ENCODE measurements around the gene GRID2. TPM values are rescaled to one million over a fixed set of nuclear protein-coding genes. Genes with fewer than 3 reads are reported as not detected.

GRID2 gene
- total RNA-seq, 2 donors from 2014 or later, result not detected

GRCh38 chr4:92825791-92826190 is 522.0 kb downstream of the GRID2 start:
- DNase-seq (ENCODE audit: low spot score in 2 of 2), result no peak
- no peak for ATAC-seq
- no peaks in the 10 kb centered on the region for H3K36me3 Mint-ChIP-seq
- H3K9me3 Mint-ChIP-seq, result peaks cover 0 to 7% of the 10 kb centered on the region in 2 donors
- H3K27ac Mint-ChIP-seq, result no peak overlapping the region

DNA sequence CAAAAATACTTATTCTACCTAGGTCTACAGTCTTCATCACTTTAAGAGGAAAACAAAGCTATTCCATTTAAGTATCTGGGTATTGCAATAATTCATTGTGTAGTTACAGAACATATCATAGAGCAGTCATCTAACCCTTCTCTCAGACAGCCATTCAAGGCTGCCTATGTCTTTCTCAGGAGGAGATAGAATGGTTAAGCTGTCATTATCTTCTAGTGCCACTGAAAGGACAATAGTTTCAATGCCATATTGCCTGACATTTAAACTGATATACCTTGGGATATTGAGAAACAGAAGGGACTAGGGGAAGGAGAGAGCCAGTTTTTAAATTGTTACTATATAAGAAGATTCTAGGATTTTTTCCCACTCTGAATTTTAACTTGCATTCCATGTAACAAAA is 527.0 kb downstream of the GRID2 start:
- DNase-seq (ENCODE audit: low spot score in 2 of 2) (no peak), ATAC-seq (no peak)
- Mint-ChIP-seq H3K27ac (no peak overlapping the region), H3K36me3 (peaks cover 0 to 6% of the 10 kb centered on the region in 2 donors), H3K9me3 (peaks cover 6 to 15% of the 10 kb centered on the region in 2 donors)

- H3K9me3 Mint-ChIP-seq, result peaks cover 11% of the 10 kb centered on the region in 2 donors
- DNase-seq (ENCODE audit: low spot score in 2 of 2) (no peak), ATAC-seq (no peak)
- no peaks in the 10 kb centered on the region for H3K36me3 Mint-ChIP-seq
- no peak overlapping the region for H3K27ac Mint-ChIP-seq
These were observed 537.1 kb downstream of the GRID2 start for GRCh38 chr4:92840880-92841279.

DNA sequence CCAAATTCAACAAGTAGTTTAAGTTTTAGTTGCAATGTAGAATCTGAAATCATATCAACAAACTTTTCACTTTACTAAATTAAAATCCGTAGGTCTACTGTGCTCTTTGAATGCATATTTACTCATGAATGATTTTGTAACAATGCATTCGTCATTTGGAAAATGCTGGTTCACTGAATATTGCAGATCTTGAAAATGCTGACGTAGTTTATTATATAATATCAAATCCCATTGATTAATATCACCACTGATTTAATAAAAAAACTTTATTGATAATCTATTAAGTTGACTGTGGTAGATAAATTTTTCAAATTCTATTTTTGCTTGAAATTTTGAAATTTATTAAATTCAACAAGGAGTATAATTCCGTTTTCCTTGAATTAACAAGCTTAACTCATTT is 540.0 kb downstream of the GRID2 start:
- Mint-ChIP-seq H3K27ac (no peak overlapping the region), H3K36me3 (no peaks in the 10 kb centered on the region)

GRCh38 chr4:92847026-92847425 is 543.3 kb downstream of the GRID2 start:
- Mint-ChIP-seq H3K9me3 (peaks cover 18 to 23% of the 10 kb centered on the region in 2 donors), H3K36me3 (no peaks in the 10 kb centered on the region), H3K27ac (no peak overlapping the region)
- ATAC-seq, result no peak
- no peak for DNase-seq (ENCODE audit: low spot score in 2 of 2)

More for the DNA sequence above, 540.0 kb downstream of the GRID2 start:
- ATAC-seq (no peak), DNase-seq (ENCODE audit: low spot score in 2 of 2) (no peak)
- H3K9me3 Mint-ChIP-seq, result peaks cover 18 to 23% of the 10 kb centered on the region in 2 donors

GRCh38 chr4:92862509-92862908 is 558.7 kb downstream of the GRID2 start:
- ATAC-seq, result no peak
- Mint-ChIP-seq H3K9me3 (peaks cover 11 to 12% of the 10 kb centered on the region in 2 donors), H3K36me3 (no peaks in the 10 kb centered on the region), H3K27ac (no peak overlapping the region)
- no peak for DNase-seq (ENCODE audit: low spot score in 2 of 2)

- Mint-ChIP-seq H3K27ac (no peak overlapping the region), H3K9me3 (peaks cover 12 to 15% of the 10 kb centered on the region in 2 donors), H3K36me3 (no peaks in the 10 kb centered on the region)
- ATAC-seq, result no peak
- no peak for DNase-seq (ENCODE audit: low spot score in 2 of 2)
These were observed 560.3 kb downstream of the GRID2 start for GRCh38 chr4:92864096-92864495.

- DNase-seq (ENCODE audit: low spot score in 2 of 2) (no peak), ATAC-seq (no peak)
- Mint-ChIP-seq H3K36me3 (no peaks in the 10 kb centered on the region), H3K27ac (peak overlapping the region in 1 of 2 donors; percentile 29), H3K9me3 (peaks cover 7 to 9% of the 10 kb centered on the region in 2 donors)
These were observed 568.8 kb downstream of the GRID2 start for GRCh38 chr4:92872604-92873003.

GRCh38 chr4:92885632-92886031 is 581.9 kb downstream of the GRID2 start:
- ATAC-seq (no peak), DNase-seq (ENCODE audit: low spot score in 2 of 2) (no peak)
- H3K36me3 Mint-ChIP-seq, result no peaks in the 10 kb centered on the region
- no peak overlapping the region for H3K27ac Mint-ChIP-seq
- peaks cover 14 to 21% of the 10 kb centered on the region in 2 donors for H3K9me3 Mint-ChIP-seq

- H3K36me3 Mint-ChIP-seq, result no peaks in the 10 kb centered on the region
- peaks cover 0 to 15% of the 10 kb centered on the region in 2 donors for H3K9me3 Mint-ChIP-seq
- no peak overlapping the region for H3K27ac Mint-ChIP-seq
- DNase-seq (ENCODE audit: low spot score in 2 of 2), result no peak
- no peak for ATAC-seq
These were observed 648.7 kb downstream of the GRID2 start for GRCh38 chr4:92952426-92952825.

GRCh38 chr4:92952897-92953296 is 649.1 kb downstream of the GRID2 start:
- no peaks in the 10 kb centered on the region for H3K36me3 Mint-ChIP-seq
- DNase-seq (ENCODE audit: low spot score in 2 of 2) (no peak), ATAC-seq (no peak)
- H3K27ac Mint-ChIP-seq, result no peak overlapping the region
- H3K9me3 Mint-ChIP-seq, result peaks cover 0 to 16% of the 10 kb centered on the region in 2 donors

DNA sequence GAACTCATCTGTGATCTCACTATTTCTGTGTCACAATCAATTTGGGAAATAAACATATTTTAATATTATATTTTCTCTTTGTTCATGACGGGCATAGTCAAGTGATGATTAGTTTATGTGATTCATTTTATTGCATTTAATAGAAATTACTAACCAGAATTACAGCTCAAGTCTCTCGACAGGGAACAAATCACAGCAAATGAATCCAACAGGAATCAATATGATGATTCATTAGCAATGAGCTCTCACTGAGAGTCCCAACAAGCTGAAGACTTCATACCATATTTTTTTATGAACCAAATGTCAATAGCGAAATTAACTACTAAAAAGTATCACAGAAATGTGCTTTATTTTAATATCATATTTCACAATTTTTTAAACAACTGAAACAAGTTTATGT is 649.7 kb downstream of the GRID2 start:
- Mint-ChIP-seq H3K27ac (no peak overlapping the region), H3K36me3 (no peaks in the 10 kb centered on the region), H3K9me3 (peaks cover 0 to 16% of the 10 kb centered on the region in 2 donors)
- ATAC-seq (no peak), DNase-seq (ENCODE audit: low spot score in 2 of 2) (no peak)

- no peak for ATAC-seq
- no peak for DNase-seq (ENCODE audit: low spot score in 2 of 2)
- Mint-ChIP-seq H3K9me3 (peaks cover 18 to 26% of the 10 kb centered on the region in 2 donors), H3K27ac (no peak overlapping the region), H3K36me3 (no peaks in the 10 kb centered on the region)
These were observed 658.1 kb downstream of the GRID2 start for GRCh38 chr4:92961881-92962280.

GRCh38 chr4:92962831-92963230 is 659.1 kb downstream of the GRID2 start:
- H3K27ac Mint-ChIP-seq, result no peak overlapping the region
- peaks cover 18 to 22% of the 10 kb centered on the region in 2 donors for H3K9me3 Mint-ChIP-seq
- ATAC-seq, result no peak
- no peak for DNase-seq (ENCODE audit: low spot score in 2 of 2)
- no peaks in the 10 kb centered on the region for H3K36me3 Mint-ChIP-seq

DNA sequence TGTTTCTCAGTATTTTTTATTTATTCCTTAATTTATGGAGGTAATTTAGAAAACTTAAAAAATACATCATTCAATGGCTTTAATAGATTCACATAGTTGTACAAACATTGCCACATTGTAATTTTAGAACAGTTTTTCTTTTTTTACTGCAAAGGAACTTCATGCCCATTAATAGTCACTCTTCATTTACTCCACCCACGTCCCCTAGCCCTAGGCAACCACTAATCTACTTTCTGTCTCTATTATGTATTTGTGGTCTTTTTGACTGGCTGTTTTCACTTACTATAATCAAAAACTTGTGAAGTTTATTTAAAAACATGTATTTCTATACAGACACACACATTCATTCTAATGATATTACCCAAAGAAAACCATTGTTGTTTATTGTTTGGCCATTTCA is 664.8 kb downstream of the GRID2 start:
- no peak for ATAC-seq
- Mint-ChIP-seq H3K9me3 (peaks cover 0 to 8% of the 10 kb centered on the region in 2 donors), H3K36me3 (no peaks in the 10 kb centered on the region), H3K27ac (no peak overlapping the region)
- DNase-seq (ENCODE audit: low spot score in 2 of 2), result no peak

GRCh38 chr4:92968996-92969395 is 665.2 kb downstream of the GRID2 start:
- Mint-ChIP-seq H3K9me3 (peaks cover 0 to 7% of the 10 kb centered on the region in 2 donors), H3K36me3 (no peaks in the 10 kb centered on the region), H3K27ac (no peak overlapping the region)
- ATAC-seq (no peak), DNase-seq (ENCODE audit: low spot score in 2 of 2) (no peak)

DNA sequence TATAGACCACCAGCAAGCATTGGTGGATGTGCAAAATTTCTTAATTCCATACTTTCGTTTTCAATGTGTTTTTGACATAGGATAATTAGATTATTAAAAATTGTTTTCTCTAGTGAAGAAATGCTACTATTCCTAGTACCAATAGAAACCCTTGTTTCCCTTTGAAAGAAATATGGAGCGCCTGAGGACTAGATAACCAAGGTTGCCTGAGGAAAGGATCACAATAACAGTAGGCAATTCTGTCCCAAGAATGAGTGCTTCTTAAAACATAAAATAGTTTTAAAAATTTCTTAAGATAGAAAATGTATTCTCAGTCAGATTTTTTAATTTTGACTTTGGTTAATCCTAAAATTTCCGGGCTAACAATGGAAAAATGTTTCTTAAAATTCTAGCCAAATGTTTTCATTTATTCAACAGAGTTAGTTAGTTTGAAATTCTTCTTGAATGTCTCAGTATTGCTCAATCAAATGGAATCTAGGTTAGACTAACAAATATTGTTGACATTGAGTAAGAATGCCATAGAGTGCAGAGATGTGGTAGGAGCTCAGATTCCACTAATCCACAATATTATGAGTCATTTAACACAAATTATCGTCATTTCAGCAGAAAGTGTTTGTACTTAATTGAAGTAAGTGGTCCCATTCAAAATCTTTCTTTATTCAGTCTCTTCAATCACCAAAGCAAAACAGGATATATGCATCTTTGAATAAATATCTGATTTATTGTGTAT is 666.0 kb downstream of the GRID2 start:
- H3K36me3 Mint-ChIP-seq, result no peaks in the 10 kb centered on the region
- DNase-seq (ENCODE audit: low spot score in 2 of 2) (no peak), ATAC-seq (no peak)
- H3K27ac Mint-ChIP-seq, result no peak overlapping the region
- peaks cover 0 to 7% of the 10 kb centered on the region in 2 donors for H3K9me3 Mint-ChIP-seq

DNA sequence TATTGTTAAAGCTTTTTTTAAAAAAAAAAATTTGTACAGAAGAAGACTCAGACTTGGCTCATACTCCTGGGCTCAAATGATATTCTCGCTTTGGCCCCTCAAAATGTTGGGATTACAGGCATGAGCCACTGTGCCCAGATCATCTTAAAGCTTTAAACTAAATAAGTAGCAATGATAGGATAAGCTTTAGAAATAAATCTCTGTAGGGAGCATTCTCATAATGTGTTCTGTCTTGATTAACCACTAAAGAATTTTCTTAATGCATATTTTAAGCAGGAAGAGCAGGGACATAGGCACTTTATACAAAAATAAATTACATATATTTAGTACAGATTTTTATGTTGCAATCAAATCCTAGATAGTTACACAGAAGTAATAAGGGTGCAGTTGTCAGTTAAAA is 667.2 kb downstream of the GRID2 start:
- no peaks in the 10 kb centered on the region for H3K36me3 Mint-ChIP-seq
- ATAC-seq (no peak), DNase-seq (ENCODE audit: low spot score in 2 of 2) (no peak)
- no peak overlapping the region for H3K27ac Mint-ChIP-seq
- H3K9me3 Mint-ChIP-seq, result peaks cover 0 to 7% of the 10 kb centered on the region in 2 donors

Measured in activated naive CD4-positive, alpha-beta T cell treated with anti-CD3 and anti-CD28 coated beads, Interleukin-2, amount 50 U/mL, for 72 hours (primary cell).